NCI-H748 treated with DMSO at 0.1 percent for 48 hours (cell line): ENCODE results near the gene VWA5B2.
A peak's percentile ranks its signal among the peaks of the same experiment; 100 is the strongest.

ENCODE experiments used
- DNase-seq: peaks from one replicate; lab custom pipeline; 2025; lab: John Stamatoyannopoulos, UW

Gene VWA5B2

DNA sequence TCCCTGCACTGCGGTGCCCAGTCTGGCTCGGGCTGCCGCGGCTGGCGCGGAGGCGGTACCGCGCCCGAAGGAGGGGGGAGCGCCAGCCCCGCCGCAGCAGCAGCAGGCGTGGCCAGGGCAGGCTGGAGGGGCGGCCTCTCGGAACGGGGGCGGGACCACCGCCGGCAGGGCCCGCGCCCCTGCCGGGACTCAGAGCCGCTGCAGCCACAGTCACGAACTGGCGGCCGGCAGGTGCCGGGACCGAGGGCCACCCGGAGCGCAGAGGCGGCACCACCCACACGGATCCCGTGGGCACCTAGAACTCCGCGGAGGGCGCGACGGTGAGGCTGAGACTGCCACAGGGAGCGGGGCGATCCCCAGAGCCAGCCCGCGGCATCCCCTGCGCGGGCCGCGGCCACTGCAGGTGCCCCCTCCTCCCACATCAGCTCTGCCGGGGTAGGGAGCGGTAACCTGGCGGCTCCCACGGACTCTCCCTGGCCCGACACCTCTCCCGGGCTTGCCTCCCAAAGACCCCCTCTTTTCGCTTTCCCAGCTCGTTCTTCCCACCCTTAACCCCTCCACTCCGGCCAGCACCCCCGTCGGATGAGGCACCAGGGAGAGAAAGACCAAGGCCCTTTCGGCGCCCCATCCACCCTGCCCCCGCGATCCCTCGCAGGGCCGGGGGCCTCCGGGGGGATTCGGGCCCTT lies at the start of gene VWA5B2:
Gene VWA5B2 (plus strand): TSS at position 192 of the 687 bp plus-strand sequence. CDS start 944 bp downstream, outside the sequence.
- DNase-seq: peak; percentile 30

DNA sequence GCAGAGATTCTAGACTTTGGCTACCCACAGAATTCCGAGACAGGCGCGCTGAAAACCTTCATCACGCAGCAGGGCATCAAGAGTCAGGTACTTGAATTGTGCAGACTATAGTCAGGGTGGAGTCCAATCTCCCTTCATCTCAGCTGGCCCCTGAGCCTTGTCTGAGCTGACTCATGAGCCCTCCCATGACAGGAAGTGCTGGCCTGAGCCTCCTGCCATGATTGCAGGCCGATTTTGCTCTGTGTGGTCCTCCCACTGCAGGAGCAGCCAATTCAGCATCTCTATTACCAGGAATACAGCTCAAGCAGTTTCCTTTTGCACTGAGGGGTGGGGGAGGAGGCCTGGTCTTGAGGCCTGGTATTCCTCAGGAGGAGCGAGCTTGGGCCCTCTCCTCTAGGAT lies 49.2 kb upstream of the VWA5B2 start:
- DNase-seq: no peak

DNA sequence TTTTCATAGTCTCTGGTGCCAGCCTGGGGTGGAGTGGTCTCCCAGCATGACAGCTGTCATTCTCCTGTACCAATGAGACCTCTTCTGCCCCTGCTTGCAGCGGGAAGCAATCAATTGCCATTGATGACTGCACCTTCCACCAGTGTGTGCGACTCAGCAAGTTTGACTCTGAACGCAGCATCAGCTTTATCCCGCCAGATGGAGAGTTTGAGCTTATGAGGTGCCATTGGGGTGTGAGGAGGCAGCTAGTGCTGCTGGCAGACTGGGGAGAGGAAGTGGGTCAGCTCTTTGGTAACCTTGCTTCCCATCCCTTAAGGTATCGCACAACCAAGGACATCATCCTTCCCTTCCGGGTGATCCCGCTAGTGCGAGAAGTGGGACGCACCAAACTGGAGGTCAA lies 47.8 kb upstream of the VWA5B2 start:
- no peak for DNase-seq

DNA sequence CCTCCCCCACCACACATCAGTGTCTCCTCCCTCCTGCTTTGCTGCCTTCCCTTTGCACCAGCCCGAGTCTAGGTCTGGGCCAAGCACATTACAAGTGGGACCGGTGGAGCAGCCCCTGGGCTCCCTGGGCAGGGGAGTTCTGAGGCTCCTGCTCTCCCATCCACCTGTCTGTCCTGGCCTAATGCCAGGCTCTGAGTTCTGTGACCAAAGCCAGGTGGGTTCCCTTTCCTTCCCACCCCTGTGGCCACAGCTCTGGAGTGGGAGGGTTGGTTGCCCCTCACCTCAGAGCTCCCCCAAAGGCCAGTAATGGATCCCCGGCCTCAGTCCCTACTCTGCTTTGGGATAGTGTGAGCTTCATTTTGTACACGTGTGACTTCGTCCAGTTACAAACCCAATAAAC lies 45.7 kb upstream of the VWA5B2 start:
- no peak for DNase-seq

DNA sequence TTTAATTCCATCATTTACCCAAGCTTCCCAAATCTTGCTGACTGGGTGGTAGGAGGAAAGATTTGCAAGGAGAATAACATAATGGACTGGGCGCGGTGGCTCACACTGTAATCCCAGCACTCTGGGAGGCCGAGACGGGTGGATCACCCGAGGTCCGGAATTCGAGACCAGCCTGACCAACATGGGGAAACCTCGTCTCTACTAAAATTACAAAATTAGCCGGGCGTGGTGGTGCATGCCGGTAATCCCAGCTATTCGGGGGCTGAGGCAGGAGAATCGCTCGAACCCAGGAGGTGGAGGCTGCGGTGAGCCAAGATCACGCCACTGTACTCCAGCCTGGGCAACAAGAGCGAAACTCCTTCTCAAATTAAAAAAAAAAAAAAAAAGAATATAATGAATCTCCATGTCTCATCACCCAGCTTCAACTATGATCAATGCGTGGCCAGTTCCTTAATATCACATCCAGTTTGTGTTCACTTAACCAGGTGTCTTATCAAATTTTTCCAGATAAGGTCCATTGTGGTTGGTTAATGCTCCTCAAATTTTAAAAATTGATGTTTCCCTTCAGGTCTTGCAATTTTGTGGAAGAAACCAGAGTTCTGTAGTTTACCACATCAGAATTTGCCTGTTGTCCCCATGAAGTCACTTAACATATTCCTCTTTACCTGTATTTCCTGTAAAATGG lies 44.7 kb upstream of the VWA5B2 start:
- DNase-seq: no peak

DNA sequence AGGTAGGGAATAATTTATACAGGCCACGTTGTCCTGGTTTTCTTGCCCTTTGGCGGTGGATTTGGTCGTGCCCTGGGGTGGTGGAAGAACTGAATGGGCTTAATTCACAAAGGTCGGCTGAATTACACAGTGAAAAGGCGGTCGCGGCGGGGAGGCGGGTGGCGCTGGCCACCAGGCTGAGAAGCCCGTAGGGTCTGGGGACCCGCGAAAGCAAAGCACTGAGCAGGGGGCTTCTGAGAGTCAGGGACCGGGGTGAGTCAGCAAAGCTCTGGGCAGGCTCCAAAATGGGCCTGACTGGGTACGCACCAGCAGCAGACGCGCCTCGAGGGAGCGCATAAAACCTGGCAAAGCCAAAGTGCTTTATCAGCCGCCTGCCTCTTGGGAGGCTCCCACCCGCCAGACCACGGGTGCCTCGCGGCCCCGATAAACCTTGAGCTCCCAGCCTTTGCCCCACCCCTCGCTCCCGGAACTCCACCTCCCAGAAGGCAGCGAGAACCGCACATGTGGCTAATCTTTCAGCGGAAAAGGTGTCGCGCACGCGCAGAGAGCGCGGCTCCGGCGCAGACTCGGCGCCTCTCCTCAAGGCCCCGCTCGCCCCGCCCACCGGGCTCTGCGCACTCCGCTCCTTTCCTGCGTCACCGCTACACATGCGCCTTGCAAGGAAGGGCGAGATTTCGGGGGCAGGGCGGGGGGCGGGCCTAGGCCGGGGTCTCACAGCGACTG lies 43.8 kb upstream of the VWA5B2 start:
- DNase-seq: peak; percentile 88

DNA sequence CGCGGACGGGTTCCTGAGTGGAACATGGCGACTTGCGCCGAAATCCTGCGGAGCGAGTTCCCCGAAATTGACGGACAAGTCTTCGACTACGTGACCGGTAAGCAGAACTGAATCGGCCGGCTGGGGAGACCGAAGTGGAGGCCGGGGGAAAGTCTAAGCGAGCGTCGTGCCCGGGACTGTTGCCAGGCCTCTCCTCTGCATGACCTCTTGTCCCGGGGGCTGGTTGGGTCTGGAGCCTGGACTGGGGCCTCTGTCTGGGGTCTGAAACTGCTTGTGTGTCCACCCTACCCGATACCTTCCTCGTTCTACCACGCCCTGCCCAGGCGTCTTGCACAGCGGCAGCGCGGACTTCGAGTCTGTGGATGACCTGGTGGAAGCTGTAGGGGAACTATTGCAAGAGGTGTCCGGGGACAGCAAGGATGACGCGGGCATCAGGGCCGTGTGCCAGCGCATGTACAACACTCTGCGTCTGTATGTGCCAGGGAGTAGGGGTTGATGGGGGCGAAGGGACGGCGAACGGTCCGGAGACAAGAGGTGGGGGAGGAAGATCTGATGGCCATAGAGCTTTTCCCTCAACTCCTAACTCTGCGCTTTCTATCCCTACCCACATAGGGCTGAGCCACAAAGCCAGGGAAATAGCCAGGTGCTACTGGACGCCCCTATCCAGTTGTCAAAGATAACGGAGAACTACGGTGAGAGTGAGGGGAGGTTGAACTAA lies 43.0 kb upstream of the VWA5B2 start, which contains the start of gene ABCF3:
Gene ABCF3 (plus strand): TSS at position 16 of the 718 bp plus-strand sequence. CDS start 9 bp downstream, at position 25.
- no peak for DNase-seq

DNA sequence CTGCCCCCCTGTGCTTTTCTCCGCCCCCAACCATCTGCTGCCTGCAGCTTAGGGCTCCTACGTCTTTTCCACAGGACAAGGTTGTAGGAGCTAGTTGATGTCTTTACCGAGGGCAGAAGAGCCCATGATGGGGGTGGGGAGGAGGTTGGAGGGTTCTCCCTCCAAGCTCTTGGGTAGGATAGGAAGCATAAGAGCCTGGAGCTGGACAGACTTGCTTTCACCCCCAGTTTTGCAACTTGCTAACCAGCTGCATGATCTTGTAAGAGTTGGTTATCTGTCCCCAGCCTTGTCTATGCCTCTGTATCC lies 42.5 kb upstream of the VWA5B2 start:
- no peak for DNase-seq

DNA sequence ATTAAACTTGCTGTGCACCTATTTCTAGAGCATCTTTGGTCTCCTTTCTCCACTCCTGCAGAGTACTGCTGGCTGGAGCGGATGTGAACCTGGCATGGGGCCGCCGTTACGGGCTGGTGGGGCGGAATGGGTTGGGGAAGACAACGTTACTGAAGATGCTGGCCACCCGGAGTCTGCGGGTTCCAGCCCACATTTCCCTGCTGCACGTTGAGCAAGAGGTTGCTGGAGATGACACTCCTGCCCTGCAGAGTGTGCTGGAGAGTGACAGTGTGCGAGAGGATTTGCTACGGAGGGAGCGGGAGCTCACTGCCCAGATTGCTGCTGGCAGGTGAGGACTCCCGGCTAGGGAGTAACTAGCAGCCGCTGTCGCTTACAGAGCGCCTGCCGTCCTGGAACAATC lies 41.3 kb upstream of the VWA5B2 start:
- no peak for DNase-seq

DNA sequence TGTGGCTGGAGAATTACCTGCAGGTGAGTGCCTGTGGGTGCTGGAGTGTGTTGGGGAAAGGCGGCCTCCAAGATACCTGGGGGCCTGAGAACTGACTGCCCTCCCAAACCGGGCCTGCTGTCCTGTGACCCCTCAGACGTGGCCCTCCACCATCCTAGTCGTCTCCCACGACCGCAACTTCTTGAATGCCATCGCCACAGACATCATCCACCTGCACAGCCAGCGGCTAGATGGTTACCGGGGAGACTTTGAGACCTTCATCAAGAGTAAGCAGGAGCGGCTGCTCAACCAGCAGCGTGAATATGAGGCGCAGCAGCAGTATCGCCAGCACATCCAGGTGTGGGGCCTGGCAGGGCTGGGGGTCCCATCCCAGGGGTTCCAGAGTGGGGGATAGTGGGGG lies 40.0 kb upstream of the VWA5B2 start:
- no peak for DNase-seq

DNA sequence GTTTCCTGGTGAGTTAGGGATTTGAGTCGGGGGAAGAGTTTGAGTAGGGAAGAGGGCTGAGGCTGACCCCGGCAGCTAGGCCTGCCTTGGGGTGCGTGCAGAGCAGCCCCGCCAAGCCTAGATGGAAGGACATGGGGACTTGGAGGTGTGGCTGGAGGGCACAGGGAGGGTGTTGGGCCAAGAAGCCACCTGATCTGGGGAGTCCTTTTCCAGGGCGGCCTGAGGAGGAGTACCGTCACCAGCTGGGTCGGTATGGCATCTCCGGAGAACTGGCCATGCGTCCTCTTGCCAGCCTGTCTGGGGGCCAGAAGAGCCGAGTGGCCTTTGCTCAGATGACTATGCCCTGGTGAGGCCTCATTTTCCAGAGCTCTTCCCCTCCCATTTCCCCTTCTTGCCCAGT lies 36.5 kb upstream of the VWA5B2 start:
- no peak for DNase-seq

DNA sequence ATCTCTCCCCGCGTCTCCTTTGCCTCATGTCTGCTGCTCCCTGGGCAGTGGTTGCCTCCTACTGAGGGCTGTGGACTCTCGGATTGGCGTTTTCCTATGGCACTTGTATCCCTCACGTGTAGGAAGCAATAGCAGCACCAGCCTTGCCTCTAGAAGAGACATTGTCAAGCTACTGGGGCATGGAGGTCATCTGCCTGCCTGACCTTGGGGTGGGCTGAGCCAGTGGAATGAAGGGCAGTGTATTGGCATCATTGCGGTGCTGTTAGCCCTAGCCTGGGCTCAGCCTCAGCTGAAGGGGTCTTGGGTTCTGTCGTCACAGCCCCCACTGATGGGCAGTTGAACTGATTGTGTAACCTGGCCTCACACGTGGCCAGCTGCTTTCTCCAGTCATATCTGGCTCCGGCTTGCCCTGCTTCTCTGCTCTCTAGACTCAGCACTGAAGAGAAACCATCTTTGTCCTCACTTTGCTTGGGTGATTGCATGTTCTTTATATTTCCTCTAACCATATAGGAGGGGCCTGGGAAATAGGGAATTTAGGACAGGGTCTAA lies 35.3 kb upstream of the VWA5B2 start:
- no peak for DNase-seq

DNA sequence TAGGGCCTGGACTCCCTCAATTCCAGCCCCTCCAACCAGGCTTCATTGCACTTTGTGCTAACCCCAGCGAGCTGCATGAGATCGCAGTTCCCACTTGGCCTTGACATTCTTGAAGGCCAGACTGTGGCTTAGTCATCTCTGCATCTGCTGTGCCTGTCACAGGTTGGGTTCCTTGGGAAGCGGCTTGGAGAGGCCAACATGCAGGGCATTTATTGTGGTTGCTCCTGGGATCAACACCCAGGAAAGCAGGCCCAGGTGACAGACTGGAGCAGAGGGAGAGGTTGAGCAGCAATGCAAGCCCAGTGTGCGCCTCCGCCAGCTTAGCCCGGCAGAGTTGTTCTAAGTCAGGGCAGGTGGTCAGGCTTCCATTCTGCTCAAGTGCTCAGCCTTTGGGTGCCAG lies 32.8 kb upstream of the VWA5B2 start:
- DNase-seq: no peak

DNA sequence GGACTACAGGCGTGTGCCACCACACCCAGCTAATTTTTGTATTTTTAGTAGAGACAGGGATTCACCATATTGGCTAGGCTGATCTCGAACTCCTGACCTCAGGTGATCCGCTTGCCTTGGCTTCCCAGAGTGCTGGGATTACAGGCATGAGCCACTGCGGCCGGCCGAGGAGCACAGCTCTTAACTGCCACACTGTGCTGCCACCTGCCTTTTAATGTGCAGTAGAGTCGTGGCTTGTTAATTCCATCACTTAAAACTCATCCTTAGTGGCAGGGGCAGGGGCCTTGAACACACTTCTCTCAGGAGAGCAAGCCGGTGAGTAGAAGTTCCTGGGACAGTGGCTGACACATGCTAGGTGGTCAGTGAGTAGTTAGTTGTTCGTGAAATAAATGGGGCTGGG lies 30.9 kb upstream of the VWA5B2 start:
- DNase-seq: no peak

DNA sequence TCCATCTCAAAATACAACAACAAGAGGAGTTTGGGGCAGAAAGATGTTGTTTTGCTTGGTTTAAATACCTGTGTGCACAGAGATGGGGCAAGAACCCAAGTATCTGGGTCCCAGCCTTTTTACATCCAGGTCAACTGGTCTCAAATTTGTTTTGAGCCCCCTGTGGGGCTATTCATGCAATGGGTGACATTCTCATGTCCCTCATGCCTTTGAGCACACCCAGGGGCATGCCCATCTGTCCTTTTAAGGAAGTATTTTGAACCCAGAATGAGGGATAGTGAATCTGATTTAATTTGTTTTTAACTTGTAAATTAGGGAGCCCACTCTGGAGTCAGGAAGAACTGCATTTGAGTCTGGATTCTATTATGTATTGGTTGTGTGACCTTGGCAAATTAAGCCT lies 28.6 kb upstream of the VWA5B2 start:
- DNase-seq: no peak

DNA sequence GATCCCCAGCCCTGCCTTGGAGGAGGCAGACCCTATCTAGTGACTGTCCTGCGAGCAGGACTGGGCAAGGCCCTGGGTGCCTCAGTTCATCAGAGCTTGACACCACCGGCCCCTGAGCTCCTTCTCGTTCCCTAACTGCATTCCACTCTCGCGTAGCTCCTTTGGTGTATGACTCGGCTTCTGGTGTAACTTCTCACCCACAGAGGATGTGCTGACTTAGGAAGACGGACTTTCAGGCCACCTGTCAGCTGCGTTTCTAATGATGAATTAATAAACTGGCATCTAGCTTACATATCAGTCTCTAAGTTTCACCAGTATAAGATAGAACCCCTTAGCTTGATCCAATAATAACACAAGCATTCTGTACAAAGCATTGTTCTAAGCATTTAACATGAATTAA lies 25.9 kb upstream of the VWA5B2 start:
- no peak for DNase-seq

DNA sequence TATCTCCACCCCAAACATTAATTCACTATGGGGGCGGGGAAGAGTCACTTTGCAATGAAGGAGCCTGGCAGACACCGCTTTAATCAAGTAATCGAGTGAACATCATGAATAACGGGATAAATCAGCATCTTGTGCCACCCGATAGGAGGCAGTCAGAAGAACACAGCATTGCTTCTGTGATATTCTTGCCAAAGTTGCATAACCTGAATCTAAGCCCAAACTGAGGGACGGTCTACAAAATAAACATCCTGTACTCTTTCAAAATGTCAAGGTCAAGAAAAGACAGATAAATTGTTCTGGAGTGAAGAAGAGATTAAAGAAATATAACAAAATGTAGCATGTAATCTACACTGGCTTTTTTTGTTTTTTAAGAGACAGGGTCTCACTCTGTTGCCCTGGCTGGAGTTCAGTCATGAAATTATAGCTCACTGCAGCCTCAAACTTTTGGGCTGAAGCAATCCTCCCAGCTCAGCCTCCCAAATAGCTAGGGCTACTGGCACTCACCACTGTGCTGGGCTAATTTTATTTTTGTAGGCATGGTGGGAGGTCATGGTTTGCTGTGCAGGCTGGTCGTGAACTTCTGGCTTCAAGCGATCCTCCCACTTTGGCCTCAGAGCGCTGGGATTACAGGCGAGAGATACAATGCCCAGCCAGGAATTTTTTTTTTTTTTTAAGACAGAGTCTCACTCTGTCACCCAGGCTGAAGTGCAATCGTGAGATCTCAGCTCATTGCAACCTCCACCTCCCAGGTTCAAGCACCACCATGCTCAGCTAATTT lies 20.1 kb upstream of the VWA5B2 start:
- no peak for DNase-seq

DNA sequence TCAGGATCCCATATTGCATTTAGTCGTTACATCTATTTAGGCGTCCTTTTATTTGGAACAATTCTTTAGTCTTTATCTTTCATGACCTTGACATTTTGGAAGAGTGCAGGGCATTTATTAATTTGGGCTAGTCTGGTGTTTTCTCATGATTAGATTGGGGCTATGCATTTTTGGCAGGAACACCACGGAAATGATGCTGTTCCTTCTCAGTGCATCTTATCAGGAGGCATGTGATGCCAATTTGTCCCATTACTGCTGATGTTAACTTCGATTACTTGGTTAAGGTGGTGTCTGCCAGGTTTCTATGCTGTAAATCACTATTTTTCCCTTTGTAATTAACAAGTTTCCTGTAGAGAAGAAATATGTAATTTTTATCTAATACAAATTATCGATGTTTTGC lies 18.1 kb upstream of the VWA5B2 start:
- DNase-seq: no peak

DNA sequence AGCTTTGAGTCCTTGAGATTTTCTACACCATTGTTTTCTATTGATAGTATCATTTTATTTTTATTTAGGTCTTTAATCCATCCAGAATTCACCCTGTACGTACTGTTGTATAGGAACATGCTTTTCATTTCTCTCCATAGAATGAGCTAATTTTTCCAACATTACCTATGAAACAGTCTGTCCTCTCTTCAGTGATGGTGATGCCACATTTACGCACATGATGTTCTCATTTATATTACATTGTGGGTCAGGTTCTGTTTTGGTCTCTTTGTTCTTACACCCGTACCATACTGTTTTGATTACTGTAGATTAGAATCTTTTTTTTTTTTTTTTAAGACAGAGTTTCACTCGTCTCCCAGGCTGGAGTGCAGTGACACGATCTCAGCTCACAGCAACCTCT lies 17.7 kb upstream of the VWA5B2 start:
- DNase-seq: no peak

DNA sequence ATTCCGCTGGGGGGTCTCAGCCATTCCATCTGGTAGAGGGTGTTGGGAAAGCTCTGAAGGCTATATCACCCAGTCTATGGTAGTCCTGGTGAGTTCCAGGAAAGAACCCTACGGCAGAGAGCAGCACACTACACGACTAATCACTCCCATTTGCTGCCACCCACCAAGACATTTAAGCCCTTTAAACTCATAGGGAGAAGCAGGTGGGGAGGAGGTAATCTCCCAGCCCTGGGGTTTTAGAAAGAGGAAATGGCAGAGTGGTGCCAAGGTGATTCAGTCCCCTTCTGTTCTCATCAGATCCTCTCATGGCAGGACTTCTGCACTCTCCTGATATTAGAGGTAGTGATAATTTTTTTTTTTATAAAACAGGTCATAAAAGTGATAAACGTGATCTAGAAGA lies 10.6 kb upstream of the VWA5B2 start:
- no peak for DNase-seq

DNA sequence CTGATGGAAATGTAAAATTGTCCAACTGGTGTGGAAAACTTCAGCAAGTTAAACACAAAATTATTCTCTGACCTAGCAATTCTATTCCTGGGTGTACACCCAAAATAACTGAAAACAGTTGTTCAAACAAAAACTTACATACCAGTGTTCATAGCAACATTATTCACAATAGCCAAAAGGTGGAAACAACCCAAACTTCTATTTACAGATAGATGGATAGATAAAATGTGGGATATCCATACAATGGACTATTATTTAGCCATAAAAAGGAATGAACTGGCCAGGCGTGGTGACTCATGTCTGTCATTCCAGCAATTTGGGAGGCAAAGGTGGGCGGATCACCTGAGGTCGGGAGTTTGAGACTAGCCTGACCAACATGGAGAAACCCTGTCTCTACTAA lies 6.9 kb upstream of the VWA5B2 start:
- no peak for DNase-seq

DNA sequence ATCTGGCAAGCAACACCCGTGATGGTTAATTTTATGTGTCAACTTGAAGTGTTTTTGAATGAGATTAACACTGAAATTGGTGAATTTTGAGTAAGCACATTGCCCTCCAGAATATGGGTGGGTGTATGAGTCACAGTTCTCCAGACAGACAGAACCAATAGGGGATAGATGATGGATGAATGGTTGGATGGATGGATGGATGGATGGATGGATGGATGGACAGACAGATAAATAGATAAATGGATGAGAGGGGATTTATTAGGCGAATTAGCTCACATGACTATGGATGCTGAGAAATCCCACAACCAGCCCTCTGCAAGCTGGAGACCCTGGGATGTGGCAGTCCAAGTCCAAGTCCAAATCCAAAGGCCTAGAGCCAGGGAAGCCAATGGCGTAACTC lies 5.4 kb upstream of the VWA5B2 start:
- no peak for DNase-seq
